ENCODE data around the gene DLX1. TPM values are rescaled to one million over a fixed set of nuclear protein-coding genes. Genes with fewer than 3 reads are reported as not detected.
A peak's percentile ranks its signal among the peaks of the same experiment; 100 is the strongest.

DLX1 gene
- total and polyA plus RNA-seq, 11 donors = 0.11 to 0.19 (median 0.18) TPM; not detected in 8

DNA sequence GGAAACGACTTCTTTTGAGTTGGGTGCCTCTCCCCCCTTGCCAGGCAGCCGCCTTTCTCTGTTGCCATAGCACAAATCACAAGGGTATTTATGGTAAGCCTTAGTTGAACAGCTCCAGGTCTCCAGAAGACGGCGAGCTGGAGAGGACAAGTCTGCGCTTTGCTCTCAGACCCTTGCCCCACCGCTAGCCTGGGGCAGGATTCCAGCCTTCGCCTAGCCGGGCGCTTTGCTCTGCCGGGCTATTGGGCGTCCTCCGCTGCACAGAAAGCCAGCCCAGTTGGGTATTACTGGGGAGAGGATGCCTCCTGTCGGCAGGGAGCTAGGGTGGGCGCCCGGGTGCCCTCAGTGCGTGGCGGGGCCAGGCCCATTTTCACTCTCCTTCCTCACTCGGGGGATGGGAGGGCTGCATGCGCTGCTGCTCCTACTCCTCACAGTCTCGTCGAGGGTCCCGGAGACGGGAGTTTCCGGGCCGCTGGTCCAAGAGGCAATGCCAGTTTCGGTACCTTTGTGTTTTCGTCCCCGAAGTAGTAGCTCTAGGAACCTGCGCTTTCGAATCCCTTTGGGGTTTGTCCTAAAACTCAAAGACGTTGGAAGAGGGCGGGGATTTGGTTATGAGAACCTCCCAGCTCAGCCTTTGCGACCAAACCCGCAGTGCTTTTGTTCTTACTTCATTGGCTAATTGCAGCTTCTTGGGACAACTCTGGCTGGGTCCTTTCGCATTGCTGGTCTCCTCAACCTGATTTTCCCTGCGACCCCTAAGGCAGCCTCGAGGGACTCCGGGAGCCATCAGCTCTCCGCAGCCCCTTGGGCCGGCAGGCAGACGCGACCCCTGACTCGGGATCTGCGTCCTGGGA is 21.0 kb downstream of the DLX1 start:
- DNase-seq = no peak
- no peak for TF ChIP-seq POLR2A (IDR thresholded peaks at IDR 0.05)
- TF ChIP-seq CTCF (IDR thresholded peaks at IDR 0.05) = peak in 8 of 12 donors; percentile 10 to 33 (median 22)
- Histone ChIP-seq H3K9me3 (no peaks in the 10 kb centered on the region), H3K27me3 (peaks cover 60 to 94% (median 89%) of the 10 kb centered on the region in 9 donors), H3K4me3 (peak overlapping the region in 2 of 12 donors; percentile 17 to 37), H3K36me3 (no peaks in the 10 kb centered on the region), H3K4me1 (peaks cover under 1 to 54% (median 28%) of the 10 kb centered on the region in 12 donors), H3K27ac (no peak overlapping the region)
- intact Hi-C loops (cut with DNase I) = loop anchor here in 9 of 10 donors (5.0 to 10.0 kb wide), 8 partner anchors 182 to 532 kb away; partner anchors contain the start of gene HAT1 (in 1 of the 9)
- no peak for ATAC-seq
- 3 to 5% (median 4%) methylated on average over 33 to 44 of the region's 44 CpGs for WGBS, 4 donors

DNA sequence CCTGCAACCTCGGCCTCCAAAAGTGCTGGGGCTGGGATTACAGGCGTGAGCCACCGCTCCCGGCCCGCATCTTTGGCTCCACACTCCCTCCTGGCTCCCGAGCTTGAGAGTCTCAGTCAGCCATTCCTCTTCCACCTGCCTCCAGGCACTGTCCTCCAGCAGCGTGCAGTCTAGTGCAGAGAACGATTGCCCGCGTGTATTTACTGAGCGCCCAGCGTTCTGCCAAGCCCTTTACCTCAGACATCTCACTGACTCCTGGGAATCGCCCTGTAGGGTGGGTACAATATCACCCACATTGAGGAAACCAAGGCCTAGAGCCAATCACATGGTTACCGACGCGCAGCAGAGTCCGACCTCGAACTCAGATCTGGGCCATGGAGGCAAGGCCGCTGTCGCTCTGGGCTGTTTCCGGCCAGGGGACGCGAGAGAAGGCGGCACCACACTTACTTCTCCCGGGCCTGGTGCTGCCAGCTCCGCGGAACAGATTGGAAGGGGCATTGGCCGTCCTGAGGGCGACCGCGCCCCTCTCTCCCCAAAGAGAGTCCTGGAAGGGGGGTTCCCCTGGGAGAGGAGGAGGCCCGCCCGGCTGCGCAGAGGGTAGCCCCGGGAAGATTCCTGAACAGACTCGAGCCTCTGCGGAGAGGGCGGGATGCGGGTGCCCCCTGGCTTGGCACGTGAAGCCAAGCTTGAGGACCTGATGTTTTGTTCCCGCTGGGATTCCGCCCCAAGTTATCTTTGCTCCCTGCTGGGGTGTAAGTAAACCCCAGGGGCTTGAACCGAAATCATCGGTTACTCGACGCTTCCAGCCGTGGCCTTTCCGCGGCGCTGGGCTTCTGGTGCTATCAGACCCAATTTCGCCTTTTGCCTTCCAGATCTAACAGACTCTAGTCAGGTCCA is 22.6 kb downstream of the DLX1 start:
- H3K4me1 ChIP-seq = peaks cover 0 to 38% (median 12%) of the 10 kb centered on the region in 12 donors
- peaks cover 44 to 89% (median 73%) of the 10 kb centered on the region in 9 donors for H3K27me3 ChIP-seq
- H3K27ac ChIP-seq = no peak overlapping the region
- H3K36me3 ChIP-seq = no peaks in the 10 kb centered on the region
- H3K4me3 ChIP-seq = peak overlapping the region in 2 of 12 donors; percentile 10 to 21
- WGBS, 4 donors = 10 to 26% (median 13%) methylated on average over 43 to 51 of the region's 51 CpGs
- ATAC-seq (no peak), DNase-seq (no peak)
- H3K9me3 ChIP-seq = no peaks in the 10 kb centered on the region
- intact Hi-C loops (cut with DNase I) = loop anchor here in 9 of 10 donors (5.0 to 10.0 kb wide), 8 partner anchors 183 to 533 kb away; partner anchors contain the start of gene HAT1 (in 1 of the 9)
- TF ChIP-seq POLR2A (IDR thresholded peaks at IDR 0.05) (no peak), CTCF (IDR thresholded peaks at IDR 0.05) (no peak)

DNA sequence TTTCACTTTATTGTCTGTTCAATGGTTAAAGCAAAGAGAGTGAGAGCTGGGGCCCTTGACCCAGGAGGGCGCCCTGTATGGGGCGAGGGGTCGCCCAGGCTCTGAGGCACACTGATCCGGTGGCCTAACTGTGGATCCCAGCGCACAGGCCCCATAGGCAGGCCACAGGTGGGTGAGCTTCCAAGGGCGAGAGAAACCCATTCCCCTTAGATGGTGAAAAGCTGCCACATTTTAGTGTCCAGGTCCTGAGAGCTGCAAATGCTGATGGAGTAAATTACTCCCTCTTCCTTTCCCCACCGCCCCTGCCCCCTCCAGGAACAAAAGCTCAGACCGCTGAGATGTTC is 23.3 kb downstream of the DLX1 start:
- no peak for DNase-seq
- Histone ChIP-seq H3K9me3 (no peaks in the 10 kb centered on the region), H3K4me1 (peaks cover 0 to 32% (median 7%) of the 10 kb centered on the region in 12 donors), H3K4me3 (no peak overlapping the region), H3K36me3 (no peaks in the 10 kb centered on the region), H3K27ac (no peak overlapping the region), H3K27me3 (peaks cover 42 to 89% (median 67%) of the 10 kb centered on the region in 9 donors)
- intact Hi-C loops (cut with DNase I) = loop anchor here in 9 of 10 donors (5.0 to 10.0 kb wide), 8 partner anchors 184 to 534 kb away; partner anchors contain the start of gene HAT1 (in 1 of the 9)
- TF ChIP-seq CTCF (IDR thresholded peaks at IDR 0.05) = no peak
- no peak for TF ChIP-seq POLR2A (IDR thresholded peaks at IDR 0.05)
- WGBS, 4 donors = 23 to 31% (median 27%) methylated on average over 8 of the region's 8 CpGs
- no peak for ATAC-seq

Measured in heart left ventricle (tissue), 16 donors.